Stomach (tissue), 9 donors: ENCODE data around the gene FGF14. TPM values are rescaled to one million over a fixed set of nuclear protein-coding genes. Genes with fewer than 3 reads are reported as not detected.

Experiments
- DNase-seq, 2 donors: peaks; one replicate each; pipeline versions ENCODE4 v3.0.0 to v3.0.0-alpha.2; 2013 to 2019
- H3K27ac ChIP-seq, 5 donors: fragments of 200-600 bp in 4 of 5; sonication (generic) in 4 of 5; one replicate each; pipeline ENCODE4 v1.5.1; 2013 to 2019; ENCODE audit warnings: mild to moderate bottlenecking in 1 of 5, moderate library complexity in 1 of 5
- H3K27me3 ChIP-seq, 3 donors: fragments of 200-600 bp; sonication (generic); one replicate each; pipeline ENCODE4 v1.5.1; 2017 to 2019; ENCODE audit warnings: mixed run types in 1 of 3
- H3K36me3 ChIP-seq, 4 donors: fragments of 200-600 bp; sonication (generic); 1 replicate in 3 of 4; 2 replicates in 1 of 4; pipeline ENCODE4 v1.5.1; 2016 to 2019
- H3K4me1 ChIP-seq, 4 donors: fragments of 200-600 bp; sonication (generic); one replicate each; pipeline ENCODE4 v1.5.1; 2016 to 2019
- H3K4me3 ChIP-seq, 4 donors: fragments of 200-600 bp; sonication (generic) in 3 of 4; one replicate each; pipeline ENCODE4 v1.5.1; 2016 to 2019; ENCODE audit warnings: mild to moderate bottlenecking in 1 of 4
- H3K9me3 ChIP-seq, 4 donors: fragments of 200-600 bp; sonication (generic); one replicate each; pipeline ENCODE4 v1.5.1; 2016 to 2019
- EP300 ChIP-seq: sonication (generic); formaldehyde crosslinking; IDR thresholded peaks from one replicate; pipeline ENCODE4 v1.6.1; 2017; ENCODE audit warnings: antibody characterized with exemption
- POLR2A ChIP-seq, 4 donors: fragments of 450-650 bp; IDR thresholded peaks; one replicate each; pipeline ENCODE4 v1.6.1; 2016; ENCODE audit warnings: antibody characterized with exemption in 4 of 4, control low read depth in 2 of 4, mild to moderate bottlenecking in 1 of 4, moderate library complexity in 1 of 4
- POLR2AphosphoS5 ChIP-seq, 3 donors: sonication (generic); formaldehyde crosslinking; IDR thresholded peaks; one replicate each; pipeline ENCODE4 v1.6.1; 2016; ENCODE audit warnings: antibody characterized with exemption in 3 of 3
- WGBS, 5 donors: extraction: QIAGEN DNeasy Blood & Tissue Kit in 3 of 5; methylation state at CpG; one replicate each; pipeline versions ENCODE4 v1.1.5 to v1.1.7; 2013 to 2018; 5-methylcytosine and 5-hydroxymethylcytosine counted together
- intact Hi-C: fragments of 100-400 bp; cut with DNase I; formaldehyde crosslinking; loops from one replicate; pipeline ENCODE4 v1.15.1; 2023; ENCODE audit warnings: low total_unique reads
- polyA plus RNA-seq, 3 donors: library from polyadenylated mRNA; stranded (reverse); fragments of 200-250 nt; gene quantifications; one replicate each; pipeline ENCODE4 v1.2.3, GENCODE V29; 2013
- total RNA-seq, 5 donors: library from RNA; depleted of rRNA; stranded (reverse); fragments of >200 nt; gene quantifications; one replicate each; pipeline versions ENCODE4 v1.1.0 to v1.2.3, GENCODE V29; 2014 to 2016
- TF ChIP-seq, protein P1 (sequence below), 7 experiments: fragments of 450-650 bp in 4 of 7; fragments of 200-600 bp in 3 of 7; sonication (generic) in 3 of 7; IDR thresholded peaks; one replicate each; pipeline ENCODE4 v1.5.1; 2016 to 2019; ENCODE audit warnings: antibody characterized with exemption in 7 of 7, control low read depth in 2 of 7, mild to moderate bottlenecking in 1 of 7
- donor health status: healthy with polysubstance abuse.
- donor health status: Bipolar disorder and iron deficiency.
- donor health status: healthy.

The FGF14 gene
- total and polyA plus RNA-seq, 8 donors = 0.08 to 6.6 (median 0.54) TPM

DNA sequence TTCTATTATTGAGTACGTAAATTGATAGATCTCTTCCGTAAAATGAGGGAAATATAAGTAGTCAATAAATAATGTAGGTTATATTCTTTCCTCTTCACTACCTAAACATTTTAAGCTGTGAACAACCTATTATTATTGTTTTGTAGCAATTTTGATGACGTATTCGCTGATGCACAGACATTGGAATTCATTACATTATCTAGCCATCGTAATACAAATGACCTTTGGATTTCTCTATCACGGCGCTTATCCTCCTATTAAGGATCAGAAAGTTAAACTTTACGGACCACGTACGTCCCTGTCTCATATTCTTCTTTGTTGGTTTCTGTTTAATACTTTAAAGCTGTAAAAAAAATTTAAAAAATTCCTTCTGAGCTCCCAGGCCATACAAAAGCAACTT is 684.5 kb downstream of the FGF14 start:
- Histone ChIP-seq H3K4me3 (no peak overlapping the region), H3K36me3 (no peaks in the 10 kb centered on the region), H3K9me3 (no peaks in the 10 kb centered on the region), H3K27ac (no peak overlapping the region), H3K27me3 (no peaks in the 10 kb centered on the region), H3K4me1 (no peaks in the 10 kb centered on the region)
- no peak for TF ChIP-seq POLR2A (IDR thresholded peaks at IDR 0.05)
- TF ChIP-seq EP300 = no peak
- no peak for TF ChIP-seq POLR2AphosphoS5 (IDR thresholded peaks at IDR 0.05)
- TF ChIP-seq, protein P1, sequence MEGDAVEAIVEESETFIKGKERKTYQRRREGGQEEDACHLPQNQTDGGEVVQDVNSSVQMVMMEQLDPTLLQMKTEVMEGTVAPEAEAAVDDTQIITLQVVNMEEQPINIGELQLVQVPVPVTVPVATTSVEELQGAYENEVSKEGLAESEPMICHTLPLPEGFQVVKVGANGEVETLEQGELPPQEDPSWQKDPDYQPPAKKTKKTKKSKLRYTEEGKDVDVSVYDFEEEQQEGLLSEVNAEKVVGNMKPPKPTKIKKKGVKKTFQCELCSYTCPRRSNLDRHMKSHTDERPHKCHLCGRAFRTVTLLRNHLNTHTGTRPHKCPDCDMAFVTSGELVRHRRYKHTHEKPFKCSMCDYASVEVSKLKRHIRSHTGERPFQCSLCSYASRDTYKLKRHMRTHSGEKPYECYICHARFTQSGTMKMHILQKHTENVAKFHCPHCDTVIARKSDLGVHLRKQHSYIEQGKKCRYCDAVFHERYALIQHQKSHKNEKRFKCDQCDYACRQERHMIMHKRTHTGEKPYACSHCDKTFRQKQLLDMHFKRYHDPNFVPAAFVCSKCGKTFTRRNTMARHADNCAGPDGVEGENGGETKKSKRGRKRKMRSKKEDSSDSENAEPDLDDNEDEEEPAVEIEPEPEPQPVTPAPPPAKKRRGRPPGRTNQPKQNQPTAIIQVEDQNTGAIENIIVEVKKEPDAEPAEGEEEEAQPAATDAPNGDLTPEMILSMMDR (IDR thresholded peaks at IDR 0.05) = no peak
- WGBS, 5 donors = 84 to 91% (median 86%) methylated on average over 10 of the region's 10 CpGs
- intact Hi-C loops = no loop called here
- no peak for DNase-seq

DNA sequence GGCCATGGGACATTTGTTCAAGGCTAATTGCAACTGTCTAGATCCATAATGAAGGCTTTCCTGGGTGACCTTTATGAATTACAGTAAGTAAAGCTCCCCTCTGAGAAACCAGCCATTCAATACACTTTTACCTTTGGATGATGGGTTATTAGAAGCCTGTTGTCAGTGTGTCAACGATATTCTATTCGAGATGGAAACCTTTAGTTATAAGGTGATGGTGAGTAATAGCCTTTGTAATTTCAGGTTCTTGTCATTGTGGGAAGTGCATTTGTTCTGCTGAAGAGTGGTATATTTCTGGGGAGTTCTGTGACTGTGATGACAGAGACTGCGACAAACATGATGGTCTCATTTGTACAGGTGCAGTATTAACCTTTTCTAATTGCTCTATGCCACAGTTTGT is 687.7 kb downstream of the FGF14 start:
- no peaks in the 10 kb centered on the region for H3K4me1 ChIP-seq
- WGBS, 5 donors = 82 to 97% (median 91%) methylated on average over 3 of the region's 3 CpGs
- intact Hi-C loops = no loop called here
- H3K36me3 ChIP-seq = no peaks in the 10 kb centered on the region
- TF ChIP-seq EP300 (no peak), POLR2A (IDR thresholded peaks at IDR 0.05) (no peak), POLR2AphosphoS5 (IDR thresholded peaks at IDR 0.05) (no peak)
- TF ChIP-seq, protein P1 (IDR thresholded peaks at IDR 0.05) = no peak
- H3K4me3 ChIP-seq = no peak overlapping the region
- no peak overlapping the region for H3K27ac ChIP-seq
- DNase-seq = no peak
- no peaks in the 10 kb centered on the region for H3K27me3 ChIP-seq
- H3K9me3 ChIP-seq = no peaks in the 10 kb centered on the region

GRCh38 chr13:101712026-101712348 is 689.9 kb downstream of the FGF14 start:
- Histone ChIP-seq H3K36me3 (no peaks in the 10 kb centered on the region), H3K27me3 (no peaks in the 10 kb centered on the region), H3K4me3 (no peak overlapping the region), H3K9me3 (no peaks in the 10 kb centered on the region), H3K27ac (no peak overlapping the region), H3K4me1 (no peaks in the 10 kb centered on the region)
- TF ChIP-seq POLR2A (IDR thresholded peaks at IDR 0.05) = no peak
- TF ChIP-seq POLR2AphosphoS5 (IDR thresholded peaks at IDR 0.05) = no peak
- WGBS, 5 donors = 75 to 90% (median 85%) methylated on average over 2 of the region's 2 CpGs
- intact Hi-C loops = no loop called here
- DNase-seq = no peak

GRCh38 chr13:101711307-101712025 is 690.4 kb downstream of the FGF14 start:
- intact Hi-C loops = no loop called here
- Histone ChIP-seq H3K36me3 (no peaks in the 10 kb centered on the region), H3K27ac (no peak overlapping the region), H3K4me3 (no peak overlapping the region), H3K9me3 (no peaks in the 10 kb centered on the region), H3K4me1 (no peaks in the 10 kb centered on the region), H3K27me3 (no peaks in the 10 kb centered on the region)
- no peak for DNase-seq
- WGBS, 5 donors = 83 to 90% (median 87%) methylated on average over 2 of the region's 2 CpGs
- TF ChIP-seq, protein P1 (IDR thresholded peaks at IDR 0.05) = no peak
- TF ChIP-seq POLR2AphosphoS5 (IDR thresholded peaks at IDR 0.05) = no peak
- no peak for TF ChIP-seq EP300
- TF ChIP-seq POLR2A (IDR thresholded peaks at IDR 0.05) = no peak

GRCh38 chr13:101709952-101710351 is 691.9 kb downstream of the FGF14 start:
- no peak overlapping the region for H3K4me3 ChIP-seq
- 58 to 77% (median 70%) methylated on average over 6 of the region's 6 CpGs for whole genome bisulfite sequencing, 5 donors
- H3K27ac ChIP-seq = no peak overlapping the region
- DNase-seq = no peak
- intact Hi-C loops = no loop called here
- H3K27me3 ChIP-seq = no peaks in the 10 kb centered on the region
- H3K4me1 ChIP-seq = no peaks in the 10 kb centered on the region
- no peak for TF ChIP-seq POLR2A (IDR thresholded peaks at IDR 0.05)
- no peak for TF ChIP-seq POLR2AphosphoS5 (IDR thresholded peaks at IDR 0.05)
- TF ChIP-seq EP300 = no peak
- TF ChIP-seq, protein P1 (IDR thresholded peaks at IDR 0.05) = no peak
- H3K9me3 ChIP-seq = no peaks in the 10 kb centered on the region
- no peaks in the 10 kb centered on the region for H3K36me3 ChIP-seq
